ENCODE measurements around the gene ADGRF1.
"Not testable (repeated sequence)": the region's sequence is repeated elsewhere in the genome, so short reads cannot be mapped to it uniquely, and the experiment has no call there.

Gene ADGRF1

DNA sequence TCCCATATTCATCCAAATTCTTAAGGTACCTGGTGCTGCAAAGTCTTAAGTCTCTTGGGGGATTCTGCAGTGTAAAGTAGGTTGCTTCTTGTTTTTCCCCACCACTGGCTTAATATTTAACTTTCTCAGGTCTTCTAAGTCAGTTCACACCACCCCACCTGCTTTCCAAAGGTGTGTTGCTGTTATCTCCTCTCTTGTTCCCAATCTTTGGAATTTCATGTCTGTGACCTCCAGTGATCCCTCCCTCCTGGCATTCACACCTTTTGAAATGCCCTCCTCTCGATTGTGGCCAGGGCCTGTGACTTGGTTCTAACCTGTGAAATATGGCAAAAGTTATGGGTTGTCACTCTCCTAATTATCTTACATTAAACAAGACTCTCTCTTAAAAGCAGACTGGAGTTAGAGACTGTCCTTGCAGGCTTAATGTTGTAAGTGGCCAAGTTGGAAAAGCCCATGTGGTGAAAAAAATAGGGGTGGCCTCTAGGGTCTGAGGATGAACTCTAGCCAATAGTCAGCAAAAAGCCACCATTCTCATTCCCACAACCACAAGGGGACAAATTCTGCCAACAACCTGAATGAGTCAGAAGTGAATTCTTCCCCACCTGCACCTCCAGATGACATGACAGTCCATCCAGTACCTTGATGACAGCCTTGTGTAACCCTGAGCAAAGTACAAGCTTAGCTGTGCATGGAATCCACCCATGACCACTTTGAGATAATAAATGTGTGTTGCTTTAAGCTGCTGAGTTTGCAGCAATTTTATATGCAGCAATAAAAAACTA is 45.1 kb downstream of the ADGRF1 start:
- H3K27ac ChIP-seq = no peak overlapping the region
- no peak overlapping the region for H3K4me3 ChIP-seq
- TF ChIP-seq, protein P1, sequence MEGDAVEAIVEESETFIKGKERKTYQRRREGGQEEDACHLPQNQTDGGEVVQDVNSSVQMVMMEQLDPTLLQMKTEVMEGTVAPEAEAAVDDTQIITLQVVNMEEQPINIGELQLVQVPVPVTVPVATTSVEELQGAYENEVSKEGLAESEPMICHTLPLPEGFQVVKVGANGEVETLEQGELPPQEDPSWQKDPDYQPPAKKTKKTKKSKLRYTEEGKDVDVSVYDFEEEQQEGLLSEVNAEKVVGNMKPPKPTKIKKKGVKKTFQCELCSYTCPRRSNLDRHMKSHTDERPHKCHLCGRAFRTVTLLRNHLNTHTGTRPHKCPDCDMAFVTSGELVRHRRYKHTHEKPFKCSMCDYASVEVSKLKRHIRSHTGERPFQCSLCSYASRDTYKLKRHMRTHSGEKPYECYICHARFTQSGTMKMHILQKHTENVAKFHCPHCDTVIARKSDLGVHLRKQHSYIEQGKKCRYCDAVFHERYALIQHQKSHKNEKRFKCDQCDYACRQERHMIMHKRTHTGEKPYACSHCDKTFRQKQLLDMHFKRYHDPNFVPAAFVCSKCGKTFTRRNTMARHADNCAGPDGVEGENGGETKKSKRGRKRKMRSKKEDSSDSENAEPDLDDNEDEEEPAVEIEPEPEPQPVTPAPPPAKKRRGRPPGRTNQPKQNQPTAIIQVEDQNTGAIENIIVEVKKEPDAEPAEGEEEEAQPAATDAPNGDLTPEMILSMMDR (IDR thresholded peaks at IDR 0.05) = no peak
- DNase-seq (ENCODE audit: low spot score) = no peak

DNA sequence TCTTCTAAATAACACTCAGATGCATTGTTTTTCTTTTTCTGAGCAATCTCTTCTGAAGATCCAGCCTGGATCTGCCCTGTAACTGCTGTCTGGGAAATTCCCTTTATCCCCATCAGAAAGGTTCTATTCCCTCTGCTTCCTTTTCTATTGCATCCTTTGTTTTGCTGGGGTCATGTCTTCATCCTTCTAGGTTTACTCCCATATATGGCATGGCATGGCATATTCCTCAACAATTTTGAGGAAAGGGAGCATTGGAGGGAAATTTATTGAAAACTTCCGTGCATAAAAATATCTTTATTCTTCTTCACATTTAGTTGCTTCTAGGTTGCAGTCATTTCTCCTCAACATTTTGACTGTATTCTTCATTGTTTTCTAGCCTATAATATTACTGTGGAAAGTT is 47.2 kb downstream of the ADGRF1 start:
- H3K27ac ChIP-seq = no peak overlapping the region
- DNase-seq (ENCODE audit: low spot score) = no peak
- H3K4me3 ChIP-seq = no peak overlapping the region
- TF ChIP-seq, protein P1 (IDR thresholded peaks at IDR 0.05) = no peak

DNA sequence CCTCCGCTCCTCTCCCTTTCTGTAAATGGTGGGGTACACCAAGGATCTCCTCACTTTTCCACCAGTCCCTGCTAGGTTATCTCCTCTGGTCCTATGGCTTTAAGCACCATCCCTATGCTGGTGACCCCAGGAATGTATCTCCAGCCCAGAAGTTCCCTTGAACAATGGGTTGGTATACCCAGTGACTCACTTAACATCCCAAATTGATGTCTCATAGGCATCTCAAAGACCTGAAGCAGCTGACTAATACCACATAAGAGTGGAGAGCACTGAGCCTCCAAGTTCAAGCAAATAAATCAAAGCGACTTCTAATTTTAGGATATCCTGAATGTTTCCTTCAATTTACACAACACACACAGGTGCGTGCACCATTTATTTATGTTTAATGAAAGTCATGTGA is 48.3 kb downstream of the ADGRF1 start:
- Histone ChIP-seq H3K4me3 (no peak overlapping the region), H3K27ac (no peak overlapping the region)
- TF ChIP-seq, protein P1 (IDR thresholded peaks at IDR 0.05) = no peak
- DNase-seq (ENCODE audit: low spot score) = no peak

GRCh38 chr6:46992391-46992790 is 49.7 kb downstream of the ADGRF1 start:
- not testable (repeated sequence) for H3K27ac ChIP-seq; H3K4me3 ChIP-seq; DNase-seq (ENCODE audit: low spot score)

- not testable (repeated sequence) for H3K4me3 ChIP-seq; DNase-seq (ENCODE audit: low spot score)
Measured at GRCh38 chr6:46990818-46991510, 51.2 kb downstream of the ADGRF1 start.

GRCh38 chr6:46990031-46990644 is 52.0 kb downstream of the ADGRF1 start:
- Histone ChIP-seq H3K4me3 (peak overlapping the region; percentile 33), H3K27ac (peak overlapping the region; percentile 15 to 44)
- DNase-seq (ENCODE audit: low spot score) = no peak
- TF ChIP-seq, protein P1 (IDR thresholded peaks at IDR 0.05) = no peak

More at GRCh38 chr6:46990818-46991510, 51.2 kb downstream of the ADGRF1 start:
- TF ChIP-seq, protein P1 (IDR thresholded peaks at IDR 0.05) = peak; percentile 35
- H3K27ac ChIP-seq = peak overlapping the region in 1 of 2 donors; percentile 15

- no peak overlapping the region for H3K4me3 ChIP-seq
- DNase-seq (ENCODE audit: low spot score) = no peak
- TF ChIP-seq, protein P1 (IDR thresholded peaks at IDR 0.05) = no peak
- H3K27ac ChIP-seq = peak overlapping the region in 1 of 2 donors; percentile 44
Measured at GRCh38 chr6:46989398-46989797, 52.7 kb downstream of the ADGRF1 start.

All from coronary artery (tissue), 2 donors.